HG03066 (cell line): ENCODE data around the gene TMED6.
"Not testable (repeated sequence)": the region's sequence is repeated elsewhere in the genome, so short reads cannot be mapped to it uniquely, and the experiment has no call there.

Experiments used
- ATAC-seq: cut with Tn5 transposase; IDR thresholded peaks from one replicate; pipeline ENCODE4 v1.9.1; 2021; ENCODE audit warnings: low read depth; ENCODE audit not compliant: unreplicated experiment

Gene TMED6

DNA sequence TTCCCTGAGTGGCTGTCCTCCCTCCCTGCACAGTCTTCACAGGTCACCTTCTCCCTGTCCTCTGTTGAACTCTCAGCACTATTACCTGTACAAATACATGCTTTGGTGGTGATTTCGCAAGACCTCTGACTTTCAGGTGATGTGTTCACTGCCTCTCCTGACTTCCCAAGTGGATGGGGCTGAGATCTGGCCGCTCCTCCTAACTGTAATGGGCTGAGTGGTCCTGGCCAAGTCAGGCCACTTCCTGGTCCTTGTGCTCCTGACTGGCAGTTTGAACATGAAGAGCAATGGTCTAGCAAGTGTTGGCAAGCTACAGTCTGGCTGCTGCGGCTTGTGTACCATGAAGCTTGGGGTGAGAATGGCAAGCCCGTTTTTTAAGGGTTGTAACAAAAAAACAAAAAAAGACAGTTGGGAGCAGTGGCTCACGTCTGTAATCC lies 11.7 kb upstream of the TMED6 start:
- ATAC-seq: no peak

DNA sequence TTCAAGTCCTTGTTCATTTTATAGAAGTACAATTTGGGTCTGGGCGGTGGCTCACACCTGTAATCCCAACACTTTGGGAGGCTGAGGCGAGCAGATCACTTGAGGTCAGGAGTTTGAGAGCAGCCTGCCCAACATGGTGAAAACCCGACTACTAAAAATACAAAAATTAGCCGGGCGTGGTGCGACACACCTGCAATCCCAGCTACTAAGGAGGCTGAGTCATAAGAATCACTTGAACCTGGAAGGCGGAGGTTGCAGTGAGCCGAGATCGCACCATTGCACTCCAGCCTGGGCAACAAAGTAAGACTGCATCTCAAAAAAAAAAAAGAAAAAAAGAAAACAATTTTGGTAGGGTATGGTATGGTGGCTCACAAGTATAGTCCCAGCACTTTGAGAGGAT lies 8.5 kb upstream of the TMED6 start:
- ATAC-seq: not testable (repeated sequence)

DNA sequence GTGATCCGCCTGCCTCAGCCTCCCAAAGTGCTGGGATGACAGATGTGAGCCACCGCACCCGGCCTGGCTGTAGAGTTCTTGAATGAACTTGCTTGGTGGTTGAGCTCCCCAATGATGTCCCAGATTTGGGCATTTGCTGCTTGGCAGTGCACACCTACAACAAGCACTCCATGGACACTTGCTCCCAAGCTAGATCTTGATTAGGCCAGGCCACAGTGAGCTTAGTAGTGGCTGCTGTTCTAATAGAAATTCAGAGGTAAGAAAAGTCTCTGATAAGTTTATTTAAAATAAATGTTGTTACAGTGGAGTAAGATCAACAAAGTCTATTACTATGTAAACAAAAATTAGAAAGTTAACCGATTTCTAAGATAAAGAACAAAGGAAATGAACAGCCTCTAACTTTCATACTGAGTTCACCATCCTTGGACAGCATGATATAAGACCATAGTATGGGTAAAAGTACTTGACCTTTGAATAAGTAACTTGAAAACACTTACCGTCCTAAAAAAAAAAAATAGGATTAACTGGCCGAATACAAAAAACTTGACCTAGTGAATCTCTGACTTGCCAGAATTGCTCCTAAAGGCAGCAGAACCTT lies 951 bp downstream of the TMED6 start:
- ATAC-seq: no peak

DNA sequence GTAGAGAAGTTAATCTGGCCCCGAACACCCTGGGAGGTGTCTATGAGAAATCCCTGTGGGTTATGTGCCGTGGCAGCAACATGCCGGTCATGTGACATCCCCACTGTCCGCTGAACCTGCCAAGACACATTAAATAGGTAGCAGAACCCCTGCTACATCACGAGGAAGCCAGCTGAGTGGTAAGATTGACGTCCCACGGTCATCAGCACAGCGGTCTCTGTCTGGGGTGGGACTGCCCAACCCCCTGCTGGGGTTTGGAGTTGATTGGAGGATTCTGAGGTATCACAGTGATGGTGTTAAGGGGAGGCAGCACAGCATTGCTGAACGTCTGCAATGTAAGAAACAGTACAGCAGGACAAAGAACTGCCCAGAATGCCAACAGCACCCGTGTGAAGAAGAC lies 2.0 kb downstream of the TMED6 start:
- no peak for ATAC-seq

DNA sequence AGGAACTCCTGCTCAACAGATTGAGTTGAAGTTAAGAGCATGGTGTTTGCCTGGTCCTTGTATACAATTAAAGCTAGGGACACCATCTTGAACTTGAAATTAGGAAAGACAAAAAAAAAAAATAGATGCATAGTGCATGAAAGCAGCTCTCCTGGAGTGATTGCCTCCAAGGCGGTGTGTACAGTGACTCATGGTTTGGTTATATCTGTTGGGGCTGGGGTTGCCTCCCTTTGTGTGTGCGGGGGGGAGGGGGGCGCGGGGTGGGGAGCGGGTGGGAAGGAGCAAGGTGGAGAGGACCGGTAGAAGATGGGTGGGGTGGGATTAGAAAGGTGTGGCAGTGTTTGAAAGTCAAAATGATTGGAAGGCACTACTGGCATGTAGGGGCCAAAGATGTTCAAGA lies 3.4 kb downstream of the TMED6 start:
- no peak for ATAC-seq

DNA sequence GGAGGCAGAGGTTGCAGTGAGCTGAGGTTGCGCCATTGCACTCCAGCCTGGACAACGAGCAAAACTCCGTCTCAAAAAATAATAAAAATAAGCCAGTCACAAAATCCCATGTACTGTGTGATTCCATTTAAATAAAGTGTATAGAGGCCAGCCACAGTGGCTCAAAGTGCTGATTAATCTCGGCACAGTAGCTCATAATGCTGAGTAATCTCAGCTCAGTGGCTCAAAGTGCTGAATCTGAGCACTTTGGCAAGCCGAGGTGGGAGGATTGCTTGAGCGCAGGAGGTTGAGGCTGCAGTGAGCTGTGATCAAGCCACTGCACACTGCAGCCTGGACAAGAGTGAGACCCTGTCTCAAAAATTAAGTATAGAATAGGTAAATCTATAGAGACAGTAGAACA lies 4.9 kb downstream of the TMED6 start:
- no peak for ATAC-seq

DNA sequence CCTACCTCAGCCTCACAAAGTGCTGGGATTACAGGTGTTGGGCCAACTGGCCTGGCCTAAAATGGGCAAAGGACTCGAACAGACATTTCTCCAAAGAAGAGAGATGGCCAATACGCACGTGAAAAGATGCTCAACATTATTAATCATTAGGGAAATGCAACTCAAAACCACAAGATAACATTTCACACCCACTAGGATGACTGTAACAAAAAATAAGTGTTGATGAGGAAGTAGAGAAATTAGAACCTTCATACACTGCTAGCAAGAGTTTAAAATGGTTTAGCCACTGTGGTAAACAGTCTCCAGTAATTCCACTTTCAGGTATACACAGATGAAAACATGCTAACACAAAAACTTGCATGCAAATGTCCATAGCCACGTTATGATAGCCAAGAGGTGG lies 5.7 kb downstream of the TMED6 start:
- no peak for ATAC-seq

DNA sequence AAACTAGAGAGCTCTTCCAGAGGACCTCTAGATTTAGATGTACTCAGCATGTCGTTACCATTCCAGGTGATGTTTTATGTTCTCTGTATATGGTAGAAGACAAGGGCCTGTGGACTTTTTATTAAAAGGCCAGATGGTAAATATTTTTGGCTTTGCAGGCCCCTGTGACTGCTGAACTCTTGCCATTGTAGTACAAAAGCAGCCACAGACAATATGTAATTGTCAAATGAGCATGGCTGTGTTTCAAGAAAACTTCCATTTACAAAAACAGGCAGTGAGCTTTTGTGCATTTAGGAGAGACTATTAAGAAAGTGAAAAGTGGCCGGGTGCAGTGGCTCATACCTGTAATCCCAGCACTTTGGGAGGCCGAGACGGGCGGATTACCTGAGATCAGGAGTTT lies 7.4 kb downstream of the TMED6 start:
- no peak for ATAC-seq

DNA sequence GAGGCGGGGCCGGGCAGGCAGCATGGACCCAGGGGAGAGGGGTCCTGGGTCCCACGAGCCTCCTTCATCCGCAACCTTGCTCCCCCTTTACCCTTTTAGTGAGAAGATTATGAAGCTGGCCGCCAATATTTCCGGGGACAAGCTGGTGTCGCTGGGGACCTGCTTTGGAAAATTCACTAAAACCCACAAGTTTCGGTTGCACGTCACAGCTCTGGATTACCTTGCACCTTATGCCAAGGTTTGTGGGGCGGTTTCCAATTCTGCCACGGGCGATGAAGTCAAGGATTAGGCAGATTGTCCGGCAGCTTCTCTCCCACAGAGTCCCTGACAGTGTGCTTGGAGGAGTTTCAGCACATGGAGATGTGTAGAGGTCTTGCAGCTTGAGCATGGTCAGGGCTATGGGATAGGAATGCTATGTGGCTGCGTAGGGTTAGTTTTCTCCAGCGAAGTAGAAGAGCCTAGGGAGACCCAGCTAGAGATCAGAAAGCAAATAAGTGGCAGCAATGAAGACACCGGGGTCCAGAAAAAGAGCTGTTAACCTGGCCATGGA lies 11.4 kb downstream of the TMED6 start:
- peak; percentile 11 for ATAC-seq

DNA sequence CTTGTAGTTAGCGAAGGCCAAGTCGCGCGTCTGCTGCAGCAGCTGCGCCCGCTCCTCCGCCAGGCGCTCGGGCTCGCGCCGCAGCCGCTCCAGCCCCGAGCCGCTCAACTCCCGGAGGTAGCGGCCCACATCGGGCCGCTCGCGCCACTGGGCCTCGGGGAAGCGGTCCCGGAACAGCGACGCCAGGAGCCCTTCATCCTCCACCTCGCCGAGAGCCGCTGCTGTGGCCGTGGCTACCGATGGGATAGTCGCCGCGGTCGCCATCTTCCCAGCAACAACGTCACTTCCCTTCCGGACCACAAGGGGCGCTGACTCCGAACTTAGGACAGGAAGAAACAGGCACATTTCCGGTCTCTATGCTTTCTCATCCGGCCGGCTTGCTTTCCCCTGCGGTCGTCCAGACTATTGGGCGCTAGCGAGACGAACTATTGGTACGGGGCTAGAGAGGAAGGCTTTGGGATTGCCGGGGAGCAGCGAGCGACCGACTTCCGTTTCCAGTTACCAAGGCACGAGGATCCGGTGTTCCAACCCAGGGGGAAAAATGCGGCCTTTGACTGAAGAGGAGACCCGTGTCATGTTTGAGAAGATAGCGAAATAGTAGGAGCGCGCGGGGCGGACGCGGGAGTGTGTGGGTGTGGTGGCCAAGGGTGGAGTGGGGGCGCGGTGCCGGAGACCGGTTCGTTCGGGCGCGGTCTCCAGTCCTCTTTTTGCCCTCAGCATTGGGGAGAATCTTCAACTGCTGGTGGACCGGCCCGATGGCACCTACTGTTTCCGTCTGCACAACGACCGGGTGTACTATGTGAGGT lies 12.1 kb downstream of the TMED6 start, which contains the start of the genes COG8 and NIP7:
TSS of gene COG8 (minus strand) at position 276 of the 806 bp plus-strand sequence. CDS start at position 264, 12 bp downstream.
TSS of gene NIP7 (plus strand) at position 484 of the 806 bp plus-strand sequence. CDS start at position 542, 58 bp downstream.
- peak; percentile 84 for ATAC-seq

DNA sequence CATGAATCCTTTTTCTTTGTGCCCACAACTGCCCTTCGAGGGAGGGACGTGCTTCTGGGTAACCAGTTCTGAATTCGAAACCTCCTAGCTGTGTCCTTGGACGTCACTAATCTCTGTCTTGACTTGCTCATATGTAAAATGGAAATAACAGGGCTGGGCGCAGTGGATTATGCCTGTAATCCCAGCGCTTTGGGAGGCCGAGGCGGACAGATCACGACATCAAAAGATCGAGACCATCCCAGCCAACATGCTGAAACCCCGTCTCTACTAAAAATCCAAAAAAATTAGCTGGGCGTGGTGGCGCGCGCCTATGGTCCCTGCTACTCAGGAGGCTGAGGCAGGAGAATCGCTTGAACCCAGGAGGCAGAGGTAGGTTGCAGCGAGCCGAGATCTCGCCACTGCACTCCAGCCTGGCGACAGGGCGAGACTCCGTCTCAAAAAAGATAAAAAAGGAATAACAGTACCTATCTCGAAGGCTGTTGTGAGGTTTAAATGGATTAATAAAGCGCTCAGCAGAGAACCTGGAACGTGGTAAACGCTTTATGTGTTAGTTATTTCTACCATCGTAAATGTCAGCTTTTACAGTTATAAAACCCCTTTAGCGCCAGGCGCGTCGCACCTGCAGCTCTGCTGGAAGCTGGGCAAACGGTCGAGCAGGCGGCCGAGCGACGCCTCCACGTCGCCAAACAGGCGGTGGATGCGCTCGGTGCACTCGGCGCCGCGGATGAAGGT lies 12.9 kb downstream of the TMED6 start:
- ATAC-seq: no peak

DNA sequence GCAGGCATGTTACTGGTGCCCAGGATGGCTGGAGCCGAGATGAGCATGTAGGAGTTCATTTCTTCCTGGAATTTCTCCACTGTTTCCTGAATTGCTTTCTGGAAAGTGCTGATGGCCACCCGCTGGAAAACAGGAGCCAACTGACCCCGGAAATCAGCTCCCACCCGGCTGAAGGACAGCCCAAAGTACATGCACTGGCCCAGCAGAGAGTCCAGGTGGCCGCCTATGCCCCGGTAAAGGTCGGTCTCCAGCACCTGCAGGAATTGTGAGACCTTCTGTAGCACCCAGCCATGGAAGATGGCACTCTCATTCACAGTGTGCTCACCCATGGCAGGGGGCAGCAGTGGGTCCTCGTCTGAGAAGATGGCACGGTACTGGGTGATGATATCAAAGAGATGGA lies 16.9 kb downstream of the TMED6 start:
- ATAC-seq: no peak

DNA sequence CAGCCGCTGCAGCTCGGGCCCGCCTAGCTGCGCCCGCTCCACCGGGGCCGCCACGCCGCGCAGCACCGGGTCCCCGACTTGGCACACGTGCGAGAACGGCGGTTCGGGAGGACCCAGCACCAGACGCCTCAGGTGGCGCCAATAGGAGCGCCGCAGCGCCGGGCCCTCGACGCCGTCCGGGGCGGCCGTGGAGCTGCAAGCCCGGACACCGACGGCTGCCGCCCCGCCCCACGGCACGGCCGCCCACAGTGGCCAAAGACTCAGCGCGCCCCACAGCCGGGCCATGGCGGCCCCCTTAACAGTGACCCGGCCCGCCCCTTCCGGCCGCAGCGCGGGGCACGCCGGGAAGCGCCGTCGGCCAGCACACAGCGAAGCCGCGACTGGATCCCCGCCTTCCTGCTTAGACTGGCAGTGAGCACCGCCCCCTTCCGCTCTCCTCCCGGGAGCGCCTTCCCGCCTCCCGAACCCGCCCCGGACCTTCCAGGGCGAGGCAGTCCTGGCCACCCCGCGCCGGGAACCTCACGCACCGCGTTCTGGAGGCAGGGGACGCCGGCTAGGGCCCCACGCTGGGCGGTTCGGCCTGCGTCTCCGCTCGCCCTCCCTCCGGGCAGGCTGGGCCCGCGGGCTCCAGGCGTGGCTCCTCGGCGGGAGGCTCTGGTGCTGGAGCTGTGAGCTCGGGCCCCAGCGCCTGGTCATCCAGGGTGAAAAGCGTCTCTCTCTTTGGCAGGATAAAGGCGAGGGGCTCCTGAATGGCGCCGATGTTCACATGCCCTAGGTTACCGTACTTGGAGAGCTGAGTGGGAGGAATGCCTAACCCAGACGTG lies 21.1 kb downstream of the TMED6 start, which contains the start of gene PDF:
TSS of gene PDF (minus strand) at position 303 of the 824 bp plus-strand sequence. CDS start at position 285, 18 bp downstream.
- peak; percentile 93 for ATAC-seq

DNA sequence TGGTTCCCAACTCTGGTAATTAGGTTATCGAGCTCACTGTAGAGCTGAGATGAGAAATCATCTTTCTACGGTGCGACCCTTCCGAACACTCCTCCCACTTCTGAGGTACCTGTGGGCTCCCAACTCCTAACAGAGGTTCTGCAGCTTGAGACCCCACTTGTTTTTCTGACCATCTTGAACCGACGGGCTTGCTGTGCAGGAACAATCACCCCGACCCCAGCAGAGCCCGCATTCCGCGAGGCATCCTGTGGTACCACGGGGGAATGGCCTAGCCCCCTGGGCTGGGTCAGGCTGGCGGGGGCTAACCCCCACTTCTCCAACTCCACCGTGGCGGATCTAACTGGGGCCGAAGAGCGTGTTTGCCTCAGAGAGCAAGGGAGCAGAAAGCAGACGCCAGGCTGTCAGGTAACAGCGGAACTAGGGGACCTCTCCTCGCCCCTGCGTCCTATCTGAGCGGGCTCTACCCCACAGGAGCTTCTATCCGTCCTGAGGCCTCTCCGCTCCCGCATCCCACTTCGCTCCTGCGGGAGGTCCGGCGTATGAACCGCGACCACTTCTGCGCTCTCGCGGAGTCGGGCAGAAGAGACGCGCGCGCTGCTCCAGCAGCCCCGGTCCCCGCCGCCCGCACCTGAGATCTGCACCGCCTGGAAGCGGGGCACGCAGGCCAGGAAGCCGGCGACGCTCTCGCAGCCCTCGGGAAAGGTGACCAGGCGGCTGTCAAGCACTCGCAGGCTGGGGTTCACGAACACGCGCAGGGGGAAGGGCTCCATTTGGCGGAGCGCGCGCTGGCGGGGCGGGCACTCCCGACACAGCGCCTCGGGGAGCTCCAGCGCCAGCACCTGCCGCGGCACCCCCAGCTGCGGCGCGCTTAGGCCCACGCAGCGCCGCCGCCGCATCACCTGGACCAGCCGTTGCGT lies 22.0 kb downstream of the TMED6 start:
- peak; percentile 38 for ATAC-seq

DNA sequence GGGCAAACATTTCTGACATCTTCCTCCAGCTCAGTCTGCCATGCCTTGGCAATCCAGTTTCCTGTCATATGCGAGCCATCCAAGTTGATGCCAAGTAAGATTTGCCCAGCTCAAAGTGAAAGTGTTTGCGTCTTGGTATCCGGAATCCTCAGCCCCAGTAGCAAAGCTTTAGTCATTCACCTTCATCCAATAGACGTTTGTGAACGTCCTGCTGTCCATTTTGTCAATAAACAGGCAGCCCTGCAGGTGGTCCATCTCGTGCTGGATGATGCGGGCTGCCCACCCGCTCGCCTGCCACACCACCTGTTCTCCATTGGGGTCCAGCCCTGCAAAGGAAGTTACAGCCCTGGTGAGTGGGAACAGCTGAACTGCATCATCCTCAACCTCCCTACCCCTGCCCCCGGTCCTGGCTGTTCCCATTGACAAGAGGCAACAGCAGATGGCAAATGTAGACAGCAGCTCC lies 22.7 kb downstream of the TMED6 start:
- no peak for ATAC-seq

DNA sequence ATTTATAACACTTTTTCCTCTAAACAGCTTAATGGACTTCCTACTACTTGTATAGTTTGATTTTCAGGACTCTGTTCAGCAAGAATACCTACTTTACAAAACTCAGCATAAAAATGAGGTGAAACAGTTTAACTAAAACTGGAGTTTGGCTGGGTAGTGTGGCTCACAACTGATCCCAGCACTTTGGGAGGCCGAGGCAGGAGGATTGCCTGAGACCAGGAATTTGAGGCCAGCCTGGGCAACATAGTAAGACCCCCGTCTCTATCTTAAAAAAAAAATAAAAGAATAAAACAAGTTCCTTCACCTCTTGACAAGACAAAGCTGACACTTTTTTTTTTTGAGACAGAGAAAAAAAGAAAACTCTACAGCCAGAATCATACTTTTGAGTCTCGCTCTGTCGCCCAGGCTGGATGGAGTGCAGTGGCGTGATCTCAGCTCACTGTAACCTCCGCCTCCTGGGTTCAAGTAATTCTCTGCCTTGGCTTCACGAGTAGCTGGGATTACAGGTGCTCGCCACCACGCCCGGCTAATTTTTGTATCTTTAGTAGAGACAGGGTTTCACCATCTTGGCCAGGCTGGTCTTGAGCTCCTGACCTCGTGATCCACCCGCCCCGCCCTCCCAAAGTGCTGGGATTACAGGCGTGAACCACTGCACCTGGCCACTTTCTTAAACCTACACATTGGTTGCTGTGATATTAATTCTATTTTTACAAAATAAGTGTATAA lies 23.8 kb downstream of the TMED6 start:
- no peak for ATAC-seq

DNA sequence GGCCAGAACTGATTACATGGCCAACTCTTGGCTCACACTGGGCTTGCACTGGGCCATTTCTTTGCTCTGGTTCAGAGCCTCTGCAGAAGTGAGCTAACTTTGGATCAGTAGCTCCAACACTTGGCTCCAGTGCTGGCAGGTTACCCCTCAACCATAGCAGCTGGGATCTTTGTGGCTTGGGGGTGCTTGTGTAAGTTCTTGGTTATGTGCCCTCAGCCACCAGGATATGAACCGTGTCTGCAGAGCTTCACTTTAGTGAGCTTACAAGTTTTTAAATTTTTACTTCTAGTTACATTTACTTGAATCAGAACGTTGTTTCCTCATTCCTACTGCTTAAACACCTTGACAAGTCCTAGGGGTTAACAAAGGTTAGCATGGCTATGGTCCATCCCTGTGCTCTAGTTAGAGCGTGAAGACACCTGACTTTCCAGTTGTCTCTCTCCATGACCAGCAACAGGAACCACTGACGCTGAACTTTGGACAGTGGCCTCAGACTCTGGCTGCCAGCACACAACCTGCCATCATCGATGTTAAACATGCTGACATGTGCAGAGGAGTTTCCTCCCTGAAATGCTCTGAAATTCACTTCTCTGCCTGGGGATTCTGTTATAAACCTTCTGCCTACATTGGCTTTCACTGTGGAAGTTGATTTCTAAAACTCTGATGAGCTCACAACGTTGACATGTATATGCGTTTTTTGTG lies 25.3 kb downstream of the TMED6 start:
- no peak for ATAC-seq

DNA sequence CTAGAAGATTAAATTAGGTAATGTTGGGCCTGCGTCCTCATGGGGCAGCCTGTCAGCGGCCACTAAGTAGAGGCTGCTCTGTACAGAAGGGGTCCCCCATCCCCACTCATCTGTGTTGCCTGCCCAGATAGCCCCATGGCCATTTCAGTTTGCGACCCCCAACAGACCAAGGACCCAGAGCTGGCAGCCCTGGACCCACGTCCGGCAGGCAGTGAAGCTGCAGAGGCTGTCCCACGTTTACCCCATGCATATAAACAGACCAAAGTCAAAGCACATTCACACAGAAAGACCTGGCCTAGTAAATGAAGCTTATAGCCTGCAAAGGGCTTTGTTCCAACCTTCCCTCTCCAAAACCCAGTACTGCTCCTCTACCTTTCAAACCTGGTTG lies 25.8 kb downstream of the TMED6 start:
- ATAC-seq: no peak
